ENCODE data around the gene LRRC23. TPM values are rescaled to one million over a fixed set of nuclear protein-coding genes. Genes with fewer than 3 reads are reported as not detected.

Gene LRRC23
- total RNA-seq, 1 donor from 2014 or later: 5.6 TPM

DNA sequence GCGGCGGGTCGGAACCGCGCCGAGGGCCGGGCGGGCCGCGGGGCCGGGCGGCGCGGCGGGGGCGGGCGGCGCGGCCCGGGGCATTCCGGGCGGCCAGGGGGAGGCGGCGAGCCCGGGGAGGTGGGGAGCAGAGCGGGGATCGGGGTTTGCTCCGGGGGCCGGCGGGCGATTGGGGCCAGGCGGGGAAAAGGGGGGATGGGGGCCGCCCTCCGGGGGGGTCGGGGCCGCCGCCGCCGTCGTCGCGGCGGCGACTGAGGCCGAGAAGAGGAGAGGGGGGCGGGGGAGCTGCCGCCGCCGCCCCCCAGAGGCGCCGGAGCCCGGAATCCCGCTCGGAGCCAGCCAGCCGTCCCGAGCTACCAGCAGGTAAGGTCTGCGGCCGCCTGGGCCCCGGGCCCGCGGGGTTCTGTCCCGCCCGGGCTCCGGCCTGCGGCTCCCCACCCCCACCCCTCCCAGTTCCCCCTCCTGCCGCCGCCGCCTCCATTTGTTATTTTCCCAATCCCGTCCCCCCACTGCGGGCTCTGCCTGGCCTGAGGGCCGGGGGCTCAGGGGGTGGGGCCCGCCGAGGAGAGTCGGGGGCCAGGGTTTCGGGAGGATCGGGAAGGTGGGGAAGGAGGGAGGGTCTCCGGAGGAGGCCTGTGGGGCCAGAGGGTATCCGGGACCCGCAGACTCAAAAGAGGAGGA, 23.5 kb downstream of the LRRC23 start:
- peaks cover 10% of the 10 kb centered on the region for H3K36me3 Mint-ChIP-seq (ENCODE audit: low read depth)
- H3K4me1 Mint-ChIP-seq (ENCODE audit: low read depth): peaks cover 62% of the 10 kb centered on the region
- H3K27ac Mint-ChIP-seq: peak overlapping the region; percentile 77
- no peak for DNase-seq (ENCODE audit: low spot score)
- peaks cover 3% of the 10 kb centered on the region for H3K27me3 Mint-ChIP-seq (ENCODE audit: insufficient read depth)
- H3K9me3 Mint-ChIP-seq: no peaks in the 10 kb centered on the region
- H3K4me3 Mint-ChIP-seq: peak overlapping the region; percentile 93
- intact Hi-C loops (cut with micrococcal nuclease): no loop called here

DNA sequence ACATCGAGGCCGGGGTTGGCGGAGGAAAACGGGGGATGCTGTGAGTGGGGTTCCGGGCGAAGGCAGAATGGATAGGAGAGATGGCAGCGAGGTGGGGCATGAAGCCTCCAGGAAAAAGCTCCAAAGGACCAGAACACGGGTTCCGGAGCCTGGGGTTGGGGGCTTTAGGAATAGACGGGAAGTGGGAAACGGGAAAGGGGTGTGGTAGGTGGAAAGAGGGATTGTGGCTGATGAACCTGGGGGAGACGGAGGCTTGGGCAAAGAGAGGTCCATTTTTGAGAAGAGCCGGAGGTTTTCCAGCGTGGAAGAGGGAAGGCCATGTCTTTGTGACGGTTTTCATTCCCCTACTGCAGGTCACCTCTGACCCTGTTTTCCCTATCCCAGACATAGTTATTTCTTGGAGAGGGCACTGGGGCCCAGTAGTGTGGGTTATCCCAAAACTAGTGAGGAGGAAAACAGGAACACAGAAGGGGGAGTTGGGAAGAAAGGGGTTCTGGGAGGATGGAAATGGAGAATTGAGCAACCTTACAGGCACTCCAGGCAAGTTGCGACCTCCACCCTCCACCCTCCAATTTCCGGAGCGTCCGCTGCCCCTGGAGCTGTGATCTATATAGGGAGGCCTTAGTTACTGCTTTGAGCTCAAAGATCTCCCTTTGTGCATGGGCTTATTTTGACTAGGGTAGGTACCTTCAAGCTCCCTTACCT, 24.2 kb downstream of the LRRC23 start:
- Mint-ChIP-seq H3K27ac (peak overlapping the region; percentile 84), H3K36me3 (ENCODE audit: low read depth) (peaks cover 14% of the 10 kb centered on the region), H3K4me1 (ENCODE audit: low read depth) (peaks cover 64% of the 10 kb centered on the region), H3K4me3 (peak overlapping the region; percentile 93), H3K9me3 (no peaks in the 10 kb centered on the region), H3K27me3 (ENCODE audit: insufficient read depth) (peaks cover 3% of the 10 kb centered on the region)
- no peak for DNase-seq (ENCODE audit: low spot score)
- intact Hi-C loops (cut with micrococcal nuclease): no loop called here

DNA sequence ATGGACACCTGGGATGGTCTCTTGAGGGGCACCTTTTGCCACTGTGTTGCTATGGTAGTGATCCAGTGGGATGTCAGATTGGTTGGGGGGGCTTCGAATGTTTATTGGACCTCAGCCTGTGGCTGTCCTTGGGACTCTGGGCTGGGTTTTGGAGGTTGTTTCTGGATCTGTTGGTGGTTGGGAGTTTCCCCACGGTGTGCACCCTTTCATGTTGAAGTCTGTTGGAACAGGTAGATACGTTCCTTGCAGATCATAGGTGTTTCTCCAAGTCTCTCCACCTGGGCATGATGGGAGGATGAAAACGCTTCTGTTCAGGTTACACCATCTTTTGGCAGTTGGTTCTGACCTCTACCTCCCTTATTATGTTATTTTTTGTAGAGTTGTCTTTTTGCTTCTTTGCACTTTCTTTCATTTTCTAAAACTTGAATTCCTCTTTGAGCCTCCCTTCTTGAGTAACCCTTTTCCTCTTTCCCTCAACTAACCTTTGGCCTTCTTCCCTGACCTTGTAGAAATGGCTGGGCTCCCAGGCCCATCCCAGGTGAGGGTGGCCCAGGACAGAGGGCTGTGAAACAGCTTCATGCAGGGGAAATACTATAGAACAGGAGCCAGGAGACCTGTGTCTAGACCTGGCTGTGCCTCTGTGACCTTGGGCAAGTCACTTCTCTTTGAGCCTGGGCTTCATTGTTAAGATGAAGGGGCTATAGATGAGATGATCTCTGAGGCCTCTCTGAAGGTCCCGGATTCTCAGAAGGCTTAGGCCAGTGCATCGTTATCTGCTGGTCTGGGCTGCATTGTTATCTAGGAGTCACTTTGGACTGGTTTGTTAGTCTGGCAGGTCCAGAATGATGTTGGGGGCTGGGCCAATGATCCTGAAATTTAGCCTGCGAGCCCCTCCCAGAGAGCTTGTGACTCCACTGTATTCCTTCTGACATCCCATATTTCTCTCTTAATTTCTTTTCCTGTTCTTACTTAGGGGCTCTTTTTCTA, 25.1 kb downstream of the LRRC23 start:
- peaks cover 18% of the 10 kb centered on the region for H3K36me3 Mint-ChIP-seq (ENCODE audit: low read depth)
- H3K4me1 Mint-ChIP-seq (ENCODE audit: low read depth): peaks cover 63% of the 10 kb centered on the region
- H3K27ac Mint-ChIP-seq: peak overlapping the region; percentile 84

DNA sequence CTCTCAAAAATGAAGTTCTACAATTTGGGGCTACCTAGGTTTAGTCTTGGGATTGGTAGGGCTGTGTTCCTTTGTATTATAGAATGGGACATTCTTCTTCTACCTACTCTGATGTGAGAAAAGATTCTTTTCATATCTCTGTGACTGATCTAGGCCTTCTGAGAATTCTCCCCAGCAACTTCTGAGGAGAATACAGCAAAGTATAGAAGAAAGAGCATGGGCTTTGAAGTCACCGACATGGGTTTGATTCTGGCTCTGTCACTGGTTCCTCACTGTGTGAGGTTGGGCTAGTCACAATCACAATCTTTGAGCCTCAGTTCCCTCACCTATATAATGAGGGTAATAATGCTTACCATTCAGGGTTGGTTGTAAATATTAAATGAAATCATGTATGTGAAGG, 28.1 kb downstream of the LRRC23 start:
- H3K4me1 Mint-ChIP-seq (ENCODE audit: low read depth): peaks cover 74% of the 10 kb centered on the region
- peak overlapping the region; percentile 27 for H3K4me3 Mint-ChIP-seq
- intact Hi-C loops (cut with micrococcal nuclease): loop anchor here (2.0 kb wide), 1 partner anchor 18 kb away; the partner anchor contains the start of gene ENO2
- peaks cover 35% of the 10 kb centered on the region for H3K36me3 Mint-ChIP-seq (ENCODE audit: low read depth)
- peak overlapping the region; percentile 65 for H3K27ac Mint-ChIP-seq
- no peaks in the 10 kb centered on the region for H3K9me3 Mint-ChIP-seq
- DNase-seq (ENCODE audit: low spot score): no peak
- no peaks in the 10 kb centered on the region for H3K27me3 Mint-ChIP-seq (ENCODE audit: insufficient read depth)

More for the DNA sequence above, 25.1 kb downstream of the LRRC23 start:
- DNase-seq (ENCODE audit: low spot score): no peak
- Mint-ChIP-seq H3K9me3 (no peaks in the 10 kb centered on the region), H3K4me3 (peak overlapping the region; percentile 93), H3K27me3 (ENCODE audit: insufficient read depth) (peaks cover 3% of the 10 kb centered on the region)
- intact Hi-C loops (cut with micrococcal nuclease): no loop called here

DNA sequence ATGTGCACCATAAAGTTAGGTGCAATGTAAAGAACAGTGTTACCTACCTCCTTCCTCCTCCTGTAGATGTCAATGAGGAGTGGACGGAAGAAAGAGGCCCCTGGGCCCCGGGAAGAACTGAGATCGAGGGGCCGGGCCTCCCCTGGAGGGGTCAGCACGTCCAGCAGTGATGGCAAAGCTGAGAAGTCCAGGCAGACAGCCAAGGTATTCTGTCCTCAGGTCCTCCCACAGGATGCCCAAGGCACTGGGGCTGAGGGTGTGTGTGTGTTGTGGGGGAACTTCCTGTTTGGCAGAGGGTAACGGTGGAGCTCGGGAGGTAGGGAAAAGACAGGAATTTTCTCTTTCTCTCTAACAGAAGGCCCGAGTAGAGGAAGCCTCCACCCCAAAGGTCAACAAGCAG, 29.5 kb downstream of the LRRC23 start:
- Mint-ChIP-seq H3K4me1 (ENCODE audit: low read depth) (peaks cover 76% of the 10 kb centered on the region), H3K4me3 (peak overlapping the region; percentile 25), H3K36me3 (ENCODE audit: low read depth) (peaks cover 34% of the 10 kb centered on the region), H3K9me3 (no peaks in the 10 kb centered on the region), H3K27me3 (ENCODE audit: insufficient read depth) (no peaks in the 10 kb centered on the region), H3K27ac (peak overlapping the region; percentile 98)
- DNase-seq (ENCODE audit: low spot score): no peak
- intact Hi-C loops (cut with micrococcal nuclease): no loop called here

DNA sequence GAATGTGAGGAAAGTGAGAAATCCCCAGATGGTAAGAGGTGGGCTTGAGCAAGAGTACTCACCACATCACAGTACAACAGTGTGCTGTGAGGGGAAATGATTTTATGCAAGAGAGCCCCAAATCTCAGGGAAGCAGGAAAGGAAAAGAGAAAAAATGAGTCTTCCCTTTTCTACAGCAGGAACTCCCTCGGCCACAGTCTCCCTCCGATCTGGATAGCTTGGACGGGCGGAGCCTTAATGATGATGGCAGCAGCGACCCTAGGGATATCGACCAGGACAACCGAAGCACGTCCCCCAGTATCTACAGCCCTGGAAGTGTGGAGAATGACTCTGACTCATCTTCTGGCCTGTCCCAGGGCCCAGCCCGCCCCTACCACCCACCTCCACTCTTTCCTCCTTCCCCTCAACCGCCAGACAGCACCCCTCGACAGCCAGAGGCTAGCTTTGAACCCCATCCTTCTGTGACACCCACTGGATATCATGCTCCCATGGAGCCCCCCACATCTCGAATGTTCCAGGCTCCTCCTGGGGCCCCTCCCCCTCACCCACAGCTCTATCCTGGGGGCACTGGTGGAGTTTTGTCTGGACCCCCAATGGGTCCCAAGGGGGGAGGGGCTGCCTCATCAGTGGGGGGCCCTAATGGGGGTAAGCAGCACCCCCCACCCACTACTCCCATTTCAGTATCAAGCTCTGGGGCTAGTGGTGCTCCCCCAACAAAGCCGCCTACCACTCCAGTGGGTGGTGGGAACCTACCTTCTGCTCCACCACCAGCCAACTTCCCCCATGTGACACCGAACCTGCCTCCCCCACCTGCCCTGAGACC, 31.0 kb downstream of the LRRC23 start:
- H3K9me3 Mint-ChIP-seq: no peaks in the 10 kb centered on the region
- peak overlapping the region; percentile 88 for H3K4me3 Mint-ChIP-seq
- intact Hi-C loops (cut with micrococcal nuclease): no loop called here
- no peak for DNase-seq (ENCODE audit: low spot score)
- H3K4me1 Mint-ChIP-seq (ENCODE audit: low read depth): peaks cover 66% of the 10 kb centered on the region
- peaks cover 41% of the 10 kb centered on the region for H3K36me3 Mint-ChIP-seq (ENCODE audit: low read depth)
- H3K27me3 Mint-ChIP-seq (ENCODE audit: insufficient read depth): no peaks in the 10 kb centered on the region
- H3K27ac Mint-ChIP-seq: peak overlapping the region; percentile 98

DNA sequence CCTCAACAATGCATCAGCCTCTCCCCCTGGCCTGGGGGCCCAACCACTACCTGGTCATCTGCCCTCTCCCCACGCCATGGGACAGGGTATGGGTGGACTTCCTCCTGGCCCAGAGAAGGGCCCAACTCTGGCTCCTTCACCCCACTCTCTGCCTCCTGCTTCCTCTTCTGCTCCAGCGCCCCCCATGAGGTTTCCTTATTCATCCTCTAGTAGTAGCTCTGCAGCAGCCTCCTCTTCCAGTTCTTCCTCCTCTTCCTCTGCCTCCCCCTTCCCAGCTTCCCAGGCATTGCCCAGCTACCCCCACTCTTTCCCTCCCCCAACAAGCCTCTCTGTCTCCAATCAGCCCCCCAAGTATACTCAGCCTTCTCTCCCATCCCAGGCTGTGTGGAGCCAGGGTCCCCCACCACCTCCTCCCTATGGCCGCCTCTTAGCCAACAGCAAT, 31.6 kb downstream of the LRRC23 start:
- Mint-ChIP-seq H3K9me3 (no peaks in the 10 kb centered on the region), H3K36me3 (ENCODE audit: low read depth) (peaks cover 43% of the 10 kb centered on the region)
- DNase-seq (ENCODE audit: low spot score): no peak

DNA sequence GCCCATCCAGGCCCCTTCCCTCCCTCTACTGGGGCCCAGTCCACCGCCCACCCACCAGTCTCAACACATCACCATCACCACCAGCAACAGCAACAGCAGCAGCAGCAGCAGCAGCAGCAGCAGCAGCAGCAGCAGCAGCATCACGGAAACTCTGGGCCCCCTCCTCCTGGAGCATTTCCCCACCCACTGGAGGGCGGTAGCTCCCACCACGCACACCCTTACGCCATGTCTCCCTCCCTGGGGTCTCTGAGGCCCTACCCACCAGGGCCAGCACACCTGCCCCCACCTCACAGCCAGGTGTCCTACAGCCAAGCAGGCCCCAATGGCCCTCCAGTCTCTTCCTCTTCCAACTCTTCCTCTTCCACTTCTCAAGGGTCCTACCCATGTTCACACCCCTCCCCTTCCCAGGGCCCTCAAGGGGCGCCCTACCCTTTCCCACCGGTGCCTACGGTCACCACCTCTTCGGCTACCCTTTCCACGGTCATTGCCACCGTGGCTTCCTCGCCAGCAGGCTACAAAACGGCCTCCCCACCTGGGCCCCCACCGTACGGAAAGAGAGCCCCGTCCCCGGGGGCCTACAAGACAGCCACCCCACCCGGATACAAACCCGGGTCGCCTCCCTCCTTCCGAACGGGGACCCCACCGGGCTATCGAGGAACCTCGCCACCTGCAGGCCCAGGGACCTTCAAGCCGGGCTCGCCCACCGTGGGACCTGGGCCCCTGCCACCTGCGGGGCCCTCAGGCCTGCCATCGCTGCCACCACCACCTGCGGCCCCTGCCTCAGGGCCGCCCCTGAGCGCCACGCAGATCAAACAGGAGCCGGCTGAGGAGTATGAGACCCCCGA, 32.2 kb downstream of the LRRC23 start:
- DNase-seq (ENCODE audit: low spot score): peak; percentile 50
- Mint-ChIP-seq H3K9me3 (no peaks in the 10 kb centered on the region), H3K36me3 (ENCODE audit: low read depth) (peaks cover 43% of the 10 kb centered on the region), H3K27me3 (ENCODE audit: insufficient read depth) (no peaks in the 10 kb centered on the region), H3K27ac (peak overlapping the region; percentile 98), H3K4me1 (ENCODE audit: low read depth) (peaks cover 60% of the 10 kb centered on the region), H3K4me3 (peak overlapping the region; percentile 88)
- intact Hi-C loops (cut with micrococcal nuclease): no loop called here

More for the DNA sequence above, 31.6 kb downstream of the LRRC23 start:
- Mint-ChIP-seq H3K27me3 (ENCODE audit: insufficient read depth) (no peaks in the 10 kb centered on the region), H3K27ac (peak overlapping the region; percentile 98), H3K4me1 (ENCODE audit: low read depth) (peaks cover 60% of the 10 kb centered on the region), H3K4me3 (peak overlapping the region; percentile 88)
- intact Hi-C loops (cut with micrococcal nuclease): no loop called here

DNA sequence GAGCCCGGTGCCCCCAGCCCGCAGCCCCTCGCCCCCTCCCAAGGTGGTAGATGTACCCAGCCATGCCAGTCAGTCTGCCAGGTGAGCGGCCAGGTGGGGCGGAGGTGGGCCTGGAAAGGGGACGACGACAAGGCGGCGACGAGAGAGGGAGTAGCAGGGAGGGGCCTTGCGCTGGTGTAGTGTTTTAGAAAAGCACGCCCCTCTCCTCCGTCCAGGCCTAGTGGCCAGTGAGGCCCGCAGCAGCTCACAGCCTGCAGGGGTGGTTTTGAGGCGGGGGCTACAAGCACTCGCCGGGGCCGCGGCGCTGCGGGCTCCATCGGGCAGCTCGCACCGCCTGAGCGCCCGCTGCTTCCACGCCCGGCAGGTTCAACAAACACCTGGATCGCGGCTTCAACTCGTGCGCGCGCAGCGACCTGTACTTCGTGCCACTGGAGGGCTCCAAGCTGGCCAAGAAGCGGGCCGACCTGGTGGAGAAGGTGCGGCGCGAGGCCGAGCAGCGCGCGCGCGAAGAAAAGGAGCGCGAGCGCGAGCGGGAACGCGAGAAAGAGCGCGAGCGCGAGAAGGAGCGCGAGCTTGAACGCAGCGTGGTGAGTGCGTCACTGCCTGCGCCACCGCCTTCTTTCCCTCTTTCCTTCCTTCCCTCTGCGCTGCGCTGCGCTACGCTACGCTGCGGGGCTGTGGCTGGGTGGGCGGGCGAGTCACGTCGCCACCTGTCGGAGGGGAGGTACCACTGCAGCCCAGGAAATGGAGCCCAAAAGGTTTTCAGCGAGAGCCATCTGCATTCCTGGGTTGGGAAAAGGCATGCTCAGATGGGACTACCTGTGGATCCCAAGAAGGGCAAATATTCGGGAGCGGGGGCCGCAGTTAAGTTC, 33.1 kb downstream of the LRRC23 start:
- H3K4me1 Mint-ChIP-seq (ENCODE audit: low read depth): peaks cover 59% of the 10 kb centered on the region
- H3K4me3 Mint-ChIP-seq: peak overlapping the region; percentile 88
- peak overlapping the region; percentile 98 for H3K27ac Mint-ChIP-seq
- no peaks in the 10 kb centered on the region for H3K27me3 Mint-ChIP-seq (ENCODE audit: insufficient read depth)
- intact Hi-C loops (cut with micrococcal nuclease): loop anchor here (1.0 kb wide), 8 partner anchors 9 to 274 kb away; partner anchors contain the start of genes EMG1, ING4, LRRC23 and PHB2
- H3K36me3 Mint-ChIP-seq (ENCODE audit: low read depth): peaks cover 46% of the 10 kb centered on the region
- DNase-seq (ENCODE audit: low spot score): peak; percentile 91
- no peaks in the 10 kb centered on the region for H3K9me3 Mint-ChIP-seq

DNA sequence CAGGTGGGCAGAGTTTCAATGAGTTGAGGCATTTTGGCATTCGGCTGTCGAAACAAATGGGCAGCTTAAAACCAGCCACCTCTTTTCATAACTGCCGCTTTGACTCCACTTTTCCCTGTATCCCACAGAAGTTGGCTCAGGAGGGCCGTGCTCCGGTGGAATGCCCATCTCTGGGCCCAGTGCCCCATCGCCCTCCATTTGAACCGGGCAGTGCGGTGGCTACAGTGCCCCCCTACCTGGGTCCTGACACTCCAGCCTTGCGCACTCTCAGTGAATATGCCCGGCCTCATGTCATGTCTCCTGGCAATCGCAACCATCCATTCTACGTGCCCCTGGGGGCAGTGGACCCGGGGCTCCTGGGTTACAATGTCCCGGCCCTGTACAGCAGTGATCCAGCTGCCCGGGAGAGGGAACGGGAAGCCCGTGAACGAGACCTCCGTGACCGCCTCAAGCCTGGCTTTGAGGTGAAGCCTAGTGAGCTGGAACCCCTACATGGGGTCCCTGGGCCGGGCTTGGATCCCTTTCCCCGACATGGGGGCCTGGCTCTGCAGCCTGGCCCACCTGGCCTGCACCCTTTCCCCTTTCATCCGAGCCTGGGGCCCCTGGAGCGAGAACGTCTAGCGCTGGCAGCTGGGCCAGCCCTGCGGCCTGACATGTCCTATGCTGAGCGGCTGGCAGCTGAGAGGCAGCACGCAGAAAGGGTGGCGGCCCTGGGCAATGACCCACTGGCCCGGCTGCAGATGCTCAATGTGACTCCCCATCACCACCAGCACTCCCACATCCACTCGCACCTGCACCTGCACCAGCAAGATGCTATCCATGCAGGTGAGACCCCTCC, 34.0 kb downstream of the LRRC23 start:
- Mint-ChIP-seq H3K27ac (peak overlapping the region; percentile 98), H3K27me3 (ENCODE audit: insufficient read depth) (no peaks in the 10 kb centered on the region), H3K36me3 (ENCODE audit: low read depth) (peaks cover 43% of the 10 kb centered on the region), H3K4me3 (peak overlapping the region; percentile 88), H3K9me3 (no peaks in the 10 kb centered on the region), H3K4me1 (ENCODE audit: low read depth) (peaks cover 61% of the 10 kb centered on the region)
- intact Hi-C loops (cut with micrococcal nuclease): loop anchor here (1.0 kb wide), 8 partner anchors 8 to 275 kb away; partner anchors contain the start of genes EMG1, ING4, LRRC23 and PHB2
- DNase-seq (ENCODE audit: low spot score): no peak
